Thoracic aorta (tissue), 2 donors: ENCODE measurements around the gene SMARCC2. TPM values are rescaled to one million over a fixed set of nuclear protein-coding genes. Genes with fewer than 3 reads are reported as not detected.

ENCODE experiments used
- ATAC-seq: fragments of 150-250 bp; one replicate; pipeline ENCODE4 v1.8.0; 2017; ENCODE audit warnings: low read depth; ENCODE audit not compliant: insufficient number of reproducible peaks, low FRiP score
- DNase-seq: peaks from one replicate; pipeline ENCODE4 v3.0.0-alpha.2; 2020; ENCODE audit warnings: low spot score
- H3K27ac ChIP-seq, 2 donors: fragments of 200-600 bp; sonication (generic); 1 replicate in 1 of 2; 2 replicates in 1 of 2; pipeline ENCODE4 v1.5.1; 2016; ENCODE audit warnings: mild to moderate bottlenecking in 2 of 2, moderate library complexity in 2 of 2
- H3K27me3 ChIP-seq: fragments of 200-600 bp; sonication (generic); replicated peaks from 2 replicates; pipeline ENCODE4 v1.6.0; 2016; ENCODE audit warnings: mild to moderate bottlenecking; ENCODE audit not compliant: insufficient read depth
- H3K36me3 ChIP-seq: fragments of 200-600 bp; sonication (generic); one replicate; pipeline ENCODE4 v1.5.1; 2016
- H3K4me1 ChIP-seq, 2 donors: fragments of 200-600 bp; sonication (generic); 1 replicate in 1 of 2; 2 replicates in 1 of 2; pipeline versions ENCODE4 v1.5.1 to v1.6.0; 2016; ENCODE audit warnings: low read depth in 2 of 2, mild to moderate bottlenecking in 1 of 2; ENCODE audit not compliant: control insufficient read depth in 1 of 2
- H3K4me3 ChIP-seq: fragments of 200-600 bp; sonication (generic); 2 replicates; pipeline ENCODE4 v1.5.1; 2016; ENCODE audit warnings: mild to moderate bottlenecking
- H3K9me3 ChIP-seq: fragments of 200-600 bp; sonication (generic); 2 replicates; pipeline ENCODE4 v1.5.1; 2016
- total RNA-seq, 2 donors: library from RNA; depleted of rRNA; stranded (reverse); fragments of >200 nt; gene quantifications; one replicate each; pipeline versions ENCODE4 v1.1.0 to v1.2.3, GENCODE V29; 2016
- TF ChIP-seq, protein P1 (sequence below): fragments of 200-600 bp; sonication (generic); IDR thresholded peaks from one replicate; pipeline ENCODE4 v1.5.1; 2019; ENCODE audit warnings: antibody characterized with exemption

The SMARCC2 gene
- total RNA-seq, 2 donors from 2014 or later: 68.6 to 109 TPM

DNA sequence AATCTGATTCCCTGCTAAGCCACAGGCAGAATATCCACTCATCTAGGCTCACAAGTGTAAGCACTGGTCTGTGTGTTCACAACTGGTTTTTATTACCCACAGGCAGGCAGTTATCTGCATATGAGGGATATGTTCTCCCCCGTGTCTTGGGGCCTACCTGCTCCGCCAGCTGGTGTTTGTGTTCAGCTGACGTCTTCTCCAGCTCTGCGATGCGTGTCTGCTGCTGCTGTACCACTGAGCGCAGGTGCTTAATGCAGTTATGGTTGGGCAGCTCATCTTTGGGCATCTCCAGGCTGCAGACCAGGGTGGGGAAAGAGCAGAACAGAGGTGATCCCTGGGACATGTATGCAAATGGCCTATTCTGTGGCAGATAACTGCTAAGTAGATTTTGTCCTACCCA lies 18.7 kb upstream of the SMARCC2 start:
- Histone ChIP-seq H3K9me3 (no peaks in the 10 kb centered on the region), H3K4me3 (no peak overlapping the region), H3K27ac (no peak overlapping the region), H3K36me3 (peaks cover 78% of the 10 kb centered on the region), H3K27me3 (no peaks in the 10 kb centered on the region), H3K4me1 (no peaks in the 10 kb centered on the region)
- no peak for ATAC-seq
- no peak for DNase-seq
- TF ChIP-seq, protein P1, sequence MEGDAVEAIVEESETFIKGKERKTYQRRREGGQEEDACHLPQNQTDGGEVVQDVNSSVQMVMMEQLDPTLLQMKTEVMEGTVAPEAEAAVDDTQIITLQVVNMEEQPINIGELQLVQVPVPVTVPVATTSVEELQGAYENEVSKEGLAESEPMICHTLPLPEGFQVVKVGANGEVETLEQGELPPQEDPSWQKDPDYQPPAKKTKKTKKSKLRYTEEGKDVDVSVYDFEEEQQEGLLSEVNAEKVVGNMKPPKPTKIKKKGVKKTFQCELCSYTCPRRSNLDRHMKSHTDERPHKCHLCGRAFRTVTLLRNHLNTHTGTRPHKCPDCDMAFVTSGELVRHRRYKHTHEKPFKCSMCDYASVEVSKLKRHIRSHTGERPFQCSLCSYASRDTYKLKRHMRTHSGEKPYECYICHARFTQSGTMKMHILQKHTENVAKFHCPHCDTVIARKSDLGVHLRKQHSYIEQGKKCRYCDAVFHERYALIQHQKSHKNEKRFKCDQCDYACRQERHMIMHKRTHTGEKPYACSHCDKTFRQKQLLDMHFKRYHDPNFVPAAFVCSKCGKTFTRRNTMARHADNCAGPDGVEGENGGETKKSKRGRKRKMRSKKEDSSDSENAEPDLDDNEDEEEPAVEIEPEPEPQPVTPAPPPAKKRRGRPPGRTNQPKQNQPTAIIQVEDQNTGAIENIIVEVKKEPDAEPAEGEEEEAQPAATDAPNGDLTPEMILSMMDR: no peak

DNA sequence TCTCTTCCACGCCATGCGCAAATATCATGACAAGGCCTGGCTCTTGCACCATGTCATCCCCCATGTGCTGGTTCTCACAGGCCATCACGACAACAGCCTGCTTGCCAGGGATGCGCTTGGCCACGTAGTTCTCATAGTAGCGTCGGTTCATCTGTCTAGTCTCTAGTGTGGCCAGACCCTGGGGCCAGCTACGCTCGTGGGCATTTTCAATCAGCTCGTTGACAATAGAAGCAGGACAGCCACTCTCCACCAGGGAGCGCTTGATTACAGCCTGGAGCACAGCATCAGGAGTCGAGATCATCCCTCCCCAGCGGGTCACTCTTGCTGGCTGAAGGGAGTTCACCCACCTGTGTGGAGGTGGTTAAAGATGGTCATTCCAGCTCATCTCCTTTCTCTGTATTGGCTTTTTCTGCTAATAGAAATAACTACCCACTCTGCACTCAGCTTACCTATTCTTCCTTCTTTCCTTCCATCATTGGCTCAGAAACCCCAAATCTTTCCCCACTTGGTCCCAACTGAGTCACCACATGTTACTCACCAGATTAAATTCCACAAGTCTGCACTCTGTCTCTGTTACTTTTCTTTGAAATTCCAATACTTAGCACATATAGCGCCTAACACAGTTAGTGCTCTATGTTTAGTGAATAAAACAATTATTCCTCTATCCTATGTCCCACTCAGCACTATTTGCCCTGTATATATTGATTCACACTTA lies 17.3 kb upstream of the SMARCC2 start:
- no peak for DNase-seq
- H3K27me3 ChIP-seq: no peaks in the 10 kb centered on the region
- ATAC-seq: no peak
- no peak overlapping the region for H3K4me3 ChIP-seq
- peaks cover 64% of the 10 kb centered on the region for H3K36me3 ChIP-seq
- H3K4me1 ChIP-seq: no peaks in the 10 kb centered on the region
- H3K27ac ChIP-seq: no peak overlapping the region
- TF ChIP-seq, protein P1: peak; percentile 58
- H3K9me3 ChIP-seq: no peaks in the 10 kb centered on the region

DNA sequence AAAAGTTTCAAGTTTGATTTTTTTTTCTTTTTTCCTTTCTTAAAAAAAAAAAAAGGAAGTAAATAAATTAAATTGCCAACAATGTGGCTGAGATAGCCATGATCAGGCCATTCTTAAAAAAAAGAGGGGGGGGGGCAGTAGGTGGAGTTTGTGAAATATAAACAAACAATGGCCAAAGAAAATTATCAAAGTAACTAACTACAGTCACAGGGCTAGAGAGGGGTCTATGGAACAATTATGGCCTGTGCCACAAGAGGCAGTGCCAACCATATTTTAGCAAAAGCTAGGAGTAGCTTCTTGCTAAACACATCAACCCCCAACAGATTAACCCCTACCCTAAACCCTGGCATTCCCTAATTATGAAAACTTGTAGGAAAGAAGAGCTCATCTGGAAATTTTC lies 16.2 kb upstream of the SMARCC2 start:
- TF ChIP-seq, protein P1: no peak
- DNase-seq: no peak

DNA sequence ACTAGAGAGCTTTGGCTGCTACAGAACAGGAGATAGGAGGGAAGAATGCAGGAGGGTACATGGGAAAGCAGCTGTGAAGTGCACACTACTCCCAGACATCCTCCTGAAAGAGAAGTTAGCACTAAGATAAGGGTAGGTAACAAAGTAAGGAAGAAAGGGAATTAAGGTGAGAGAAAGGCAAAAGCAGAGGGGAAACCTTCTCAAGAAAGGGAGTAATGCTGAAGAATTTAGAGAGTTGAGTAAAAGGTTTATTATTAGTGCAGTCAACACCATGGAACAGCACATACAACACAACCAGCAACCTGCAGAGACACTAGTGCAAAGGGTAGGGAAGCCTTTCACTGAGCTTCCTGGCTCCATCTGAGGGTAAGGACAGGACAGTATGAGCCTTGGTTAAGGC lies 15.0 kb upstream of the SMARCC2 start:
- H3K36me3 ChIP-seq: peaks cover 43% of the 10 kb centered on the region
- DNase-seq (no peak), ATAC-seq (no peak)
- no peaks in the 10 kb centered on the region for H3K9me3 ChIP-seq
- H3K27me3 ChIP-seq: no peaks in the 10 kb centered on the region
- no peak overlapping the region for H3K27ac ChIP-seq
- TF ChIP-seq, protein P1: no peak
- H3K4me3 ChIP-seq: no peak overlapping the region
- H3K4me1 ChIP-seq: no peaks in the 10 kb centered on the region

More for the DNA sequence above, 16.2 kb upstream of the SMARCC2 start:
- Histone ChIP-seq H3K27ac (peak overlapping the region in 1 of 2 donors; percentile 12), H3K4me1 (no peaks in the 10 kb centered on the region), H3K9me3 (no peaks in the 10 kb centered on the region), H3K27me3 (no peaks in the 10 kb centered on the region), H3K4me3 (no peak overlapping the region), H3K36me3 (peaks cover 55% of the 10 kb centered on the region)
- ATAC-seq: no peak

DNA sequence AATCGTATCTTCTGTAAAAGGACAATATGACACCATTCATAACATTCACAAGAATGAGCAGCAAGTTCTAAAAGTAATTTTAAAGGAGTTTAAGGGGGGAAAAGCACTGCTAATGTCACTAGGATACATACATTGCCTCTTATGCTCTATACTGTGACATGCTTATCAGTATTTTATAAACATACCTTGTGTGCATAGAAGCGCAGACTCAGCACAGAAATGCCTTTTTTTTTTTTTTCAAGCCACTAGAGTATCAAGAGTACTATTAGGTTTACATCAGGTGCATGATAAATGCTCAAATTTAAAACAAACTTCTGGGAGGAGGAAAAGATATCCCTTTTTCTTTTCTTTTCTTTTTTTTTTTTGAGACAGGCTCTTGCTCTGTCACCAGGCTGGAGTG lies 13.6 kb upstream of the SMARCC2 start:
- ATAC-seq: no peak
- Histone ChIP-seq H3K27ac (no peak overlapping the region), H3K4me1 (peaks cover 0 to 5% of the 10 kb centered on the region in 2 donors), H3K36me3 (peaks cover 31% of the 10 kb centered on the region), H3K9me3 (no peaks in the 10 kb centered on the region), H3K27me3 (no peaks in the 10 kb centered on the region), H3K4me3 (no peak overlapping the region)
- no peak for DNase-seq
- TF ChIP-seq, protein P1: no peak
